ENCODE results near the gene RAP1GDS1.
"Not testable (repeated sequence)": the region's sequence is repeated elsewhere in the genome, so short reads cannot be mapped to it uniquely, and the experiment has no call there.

RAP1GDS1 gene

DNA sequence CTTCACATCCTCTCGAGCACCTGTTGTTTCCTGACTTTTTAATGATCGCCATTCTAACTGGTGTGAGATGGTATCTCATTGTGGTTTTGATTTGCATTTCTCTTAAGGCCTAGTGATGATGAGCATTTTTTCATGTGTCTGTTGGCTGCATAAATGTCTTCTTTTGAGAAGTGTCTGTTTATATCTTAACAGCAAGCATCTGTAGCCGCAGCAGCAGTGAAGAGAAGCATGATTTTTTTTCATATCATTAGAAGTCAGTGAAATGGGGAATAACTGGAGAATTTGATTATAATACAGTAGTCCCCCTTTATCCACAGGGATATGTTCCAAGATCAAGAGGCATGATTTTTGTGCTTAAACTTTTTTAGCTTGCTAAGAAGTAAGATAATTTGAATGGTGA, 27.5 kb downstream of the RAP1GDS1 start:
- not testable (repeated sequence) for DNase-seq (ENCODE audit: low read depth in 2 of 2)

GRCh38 chr4:98289375-98289774, 28.2 kb downstream of the RAP1GDS1 start:
- no peak for DNase-seq (ENCODE audit: low read depth in 2 of 2)

GRCh38 chr4:98290511-98290910, 29.3 kb downstream of the RAP1GDS1 start:
- no peak for DNase-seq (ENCODE audit: low read depth in 2 of 2)

DNA sequence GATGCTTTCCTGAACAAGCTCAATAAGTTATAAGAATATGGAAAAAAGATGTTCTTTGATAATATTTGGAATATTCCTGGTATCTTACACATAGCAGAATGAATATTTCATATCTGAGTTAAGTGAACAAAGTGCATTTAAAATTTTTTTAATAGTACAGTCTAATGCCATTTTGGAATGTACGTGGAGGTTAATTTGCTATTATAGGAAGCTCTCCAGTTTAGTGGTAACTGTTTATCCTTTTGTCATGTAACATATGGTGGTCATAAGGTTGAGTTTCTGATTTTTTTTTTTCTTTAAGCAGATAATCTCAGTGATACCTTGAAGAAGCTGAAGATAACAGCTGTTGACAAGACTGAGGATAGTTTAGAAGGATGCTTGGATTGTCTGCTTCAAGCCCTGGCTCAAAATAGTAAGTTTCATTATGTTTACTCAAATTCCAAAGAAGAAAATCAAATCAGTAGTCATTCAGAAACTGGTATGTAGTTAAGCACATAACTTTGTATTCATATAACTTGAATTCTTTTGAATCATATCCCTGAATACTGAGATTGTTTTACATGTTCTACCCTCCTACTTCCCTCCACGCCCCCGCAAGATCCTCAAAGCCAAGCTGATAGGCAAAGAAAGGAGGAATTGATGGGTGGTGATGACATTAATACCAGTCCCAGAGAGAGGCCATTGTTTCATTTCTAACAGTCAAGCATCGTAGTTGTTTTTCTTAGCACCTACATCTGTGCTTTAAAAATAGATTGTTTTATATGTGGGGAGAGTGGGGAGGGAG, 32.1 kb downstream of the RAP1GDS1 start:
- DNase-seq (ENCODE audit: low read depth in 2 of 2) = no peak

GRCh38 chr4:98298022-98298421, 36.8 kb downstream of the RAP1GDS1 start:
- DNase-seq (ENCODE audit: low read depth in 2 of 2) = no peak

- no peak for DNase-seq (ENCODE audit: low read depth in 2 of 2)
Observed at GRCh38 chr4:98300706-98301105, 39.5 kb downstream of the RAP1GDS1 start.

DNA sequence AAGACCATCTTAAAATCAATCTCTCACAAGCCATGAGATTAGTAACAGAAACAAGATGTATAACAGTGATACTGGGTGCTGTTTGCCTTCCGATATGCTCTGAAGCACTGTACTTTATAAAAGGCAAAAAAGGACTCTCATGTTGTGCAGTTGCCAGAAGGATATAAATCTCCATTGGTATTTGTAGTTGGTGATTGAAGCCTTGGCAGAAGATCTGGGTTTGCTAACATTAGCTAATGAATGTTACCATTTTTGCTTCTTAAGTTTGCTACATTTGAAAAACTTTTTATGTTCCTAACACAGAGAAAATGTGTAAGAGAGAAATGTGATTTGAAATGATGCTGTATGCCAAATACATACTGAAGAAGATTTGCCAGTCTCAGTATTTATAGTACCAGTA, 44.4 kb downstream of the RAP1GDS1 start:
- no peak for DNase-seq (ENCODE audit: low read depth in 2 of 2)

DNA sequence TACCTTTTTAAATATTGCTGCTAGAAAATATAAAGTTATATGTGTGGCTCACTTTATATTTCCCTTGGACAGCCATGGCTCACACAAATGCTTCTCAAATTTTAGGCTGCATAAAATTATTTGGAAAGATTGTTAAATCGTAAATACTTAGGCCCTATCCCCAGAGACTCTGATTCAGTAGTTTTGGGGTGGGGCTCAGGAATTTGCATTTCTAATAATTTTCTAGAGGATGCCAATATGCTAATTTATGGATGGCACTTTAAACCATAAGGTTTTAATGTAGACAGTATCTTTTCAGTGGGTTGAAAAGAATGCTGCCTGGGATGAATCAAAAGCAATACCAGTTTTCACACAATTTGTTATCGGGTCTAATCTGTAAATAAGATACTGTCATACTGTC, 49.7 kb downstream of the RAP1GDS1 start:
- no peak for DNase-seq (ENCODE audit: low read depth in 2 of 2)

GRCh38 chr4:98311656-98312055, 50.5 kb downstream of the RAP1GDS1 start:
- DNase-seq (ENCODE audit: low read depth in 2 of 2) = no peak

GRCh38 chr4:98314791-98315565, 53.8 kb downstream of the RAP1GDS1 start:
- DNase-seq (ENCODE audit: low read depth in 2 of 2) = no peak

GRCh38 chr4:98318521-98318920, 57.3 kb downstream of the RAP1GDS1 start:
- DNase-seq (ENCODE audit: low read depth in 2 of 2) = no peak

GRCh38 chr4:98319021-98319420, 57.8 kb downstream of the RAP1GDS1 start:
- DNase-seq (ENCODE audit: low read depth in 2 of 2) = no peak

DNA sequence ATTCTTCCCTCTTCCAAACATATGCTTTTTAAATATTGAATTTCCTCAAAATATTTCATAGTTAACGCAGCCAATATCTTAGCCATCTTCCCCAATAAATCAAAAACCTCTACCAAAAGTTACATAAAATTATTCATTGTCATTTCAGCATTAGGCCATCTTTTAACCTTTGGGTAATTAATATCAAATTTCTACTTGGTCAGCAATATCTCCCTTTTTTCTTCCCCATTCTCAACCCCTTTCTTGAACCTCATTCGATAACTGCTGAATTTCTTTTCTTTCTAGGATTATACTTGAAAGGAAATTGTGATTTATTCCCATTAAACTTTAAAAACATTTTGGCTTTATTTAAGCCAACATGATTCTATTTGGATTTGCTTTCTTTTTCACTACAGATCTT, 65.0 kb downstream of the RAP1GDS1 start:
- no peak for DNase-seq (ENCODE audit: low read depth in 2 of 2)

- no peak for DNase-seq (ENCODE audit: low read depth in 2 of 2)
Observed at GRCh38 chr4:98327694-98328093, 66.5 kb downstream of the RAP1GDS1 start.

DNA sequence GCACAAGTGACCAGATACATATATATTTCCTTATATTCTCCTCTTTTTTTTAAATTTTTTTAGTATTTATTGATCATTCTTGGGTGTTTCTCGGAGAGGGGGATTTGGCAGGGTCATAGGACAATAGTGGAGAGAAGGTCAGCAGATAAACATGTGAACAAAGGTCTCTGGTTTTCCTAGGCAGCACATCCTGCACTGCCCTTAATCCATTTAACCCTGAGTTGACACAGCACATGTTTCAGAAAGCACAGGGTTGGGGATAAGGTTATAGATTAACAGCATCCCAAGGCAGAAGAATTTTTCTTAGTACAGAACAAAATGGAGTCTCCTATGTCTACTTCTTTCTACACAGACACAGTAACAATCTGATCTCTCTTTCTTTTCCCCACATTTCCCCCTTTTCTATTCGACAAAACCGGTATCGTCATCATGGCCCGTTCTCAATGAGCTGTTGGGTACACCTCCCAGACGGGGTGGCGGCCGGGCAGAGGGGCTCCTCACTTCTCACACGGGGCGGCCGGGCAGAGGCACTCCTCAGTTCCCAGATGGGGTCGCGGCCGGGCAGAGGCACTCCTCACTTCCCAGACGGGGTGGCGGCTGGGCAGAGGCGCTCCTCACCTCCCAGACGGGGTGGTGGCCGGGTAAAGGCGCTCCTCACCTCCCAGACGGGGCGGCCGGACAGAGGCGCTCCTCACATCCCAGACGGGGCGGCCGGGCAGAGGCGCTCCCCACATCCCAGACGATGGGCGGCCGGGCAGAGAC, 68.9 kb downstream of the RAP1GDS1 start:
- not testable (repeated sequence) for DNase-seq (ENCODE audit: low read depth in 2 of 2)

DNA sequence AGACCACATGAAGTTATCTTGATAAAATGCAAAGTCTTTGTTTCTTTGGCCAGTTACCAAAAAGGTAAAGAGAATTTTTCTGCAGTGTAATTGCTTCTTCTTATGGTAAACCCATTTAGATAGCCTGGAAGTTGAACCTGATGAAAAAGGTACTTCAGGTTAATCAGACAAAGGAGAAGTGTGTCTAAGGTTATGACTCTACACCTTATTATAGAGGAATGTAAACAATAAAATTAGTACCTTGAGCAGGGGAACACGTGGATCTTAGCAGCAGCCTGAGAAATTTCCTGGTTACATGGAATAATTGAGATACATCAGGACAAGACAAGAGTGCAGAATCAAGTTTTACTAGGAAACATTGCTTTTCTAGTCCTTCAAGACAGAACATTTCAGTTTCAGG, 70.8 kb downstream of the RAP1GDS1 start:
- DNase-seq (ENCODE audit: low read depth in 2 of 2) = no peak

GRCh38 chr4:98334461-98334860, 73.3 kb downstream of the RAP1GDS1 start:
- no peak for DNase-seq (ENCODE audit: low read depth in 2 of 2)

GRCh38 chr4:98338761-98339438, 77.7 kb downstream of the RAP1GDS1 start:
- no peak for DNase-seq (ENCODE audit: low read depth in 2 of 2)

- no peak for DNase-seq (ENCODE audit: low read depth in 2 of 2)
Observed at GRCh38 chr4:98341309-98341708, 80.1 kb downstream of the RAP1GDS1 start.

DNA sequence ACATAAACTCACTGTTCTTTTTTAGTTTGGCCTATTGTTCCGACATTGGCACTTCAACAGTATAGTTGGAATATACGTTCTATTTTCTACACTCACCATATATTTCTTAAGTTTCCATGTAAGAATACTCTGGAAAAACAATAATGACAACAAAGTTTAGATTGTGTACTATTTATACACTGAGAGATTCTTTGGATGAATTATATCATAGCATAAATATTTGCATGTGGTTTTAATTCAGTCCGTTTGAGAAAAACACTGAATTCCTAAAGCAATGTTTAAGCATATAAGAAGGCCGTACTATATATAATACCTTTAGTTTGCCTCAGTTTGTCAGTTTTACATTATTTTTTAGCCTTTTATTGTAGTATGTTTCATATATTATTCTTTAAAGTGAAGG, 82.4 kb downstream of the RAP1GDS1 start:
- DNase-seq (ENCODE audit: low read depth in 2 of 2) = no peak

DNA sequence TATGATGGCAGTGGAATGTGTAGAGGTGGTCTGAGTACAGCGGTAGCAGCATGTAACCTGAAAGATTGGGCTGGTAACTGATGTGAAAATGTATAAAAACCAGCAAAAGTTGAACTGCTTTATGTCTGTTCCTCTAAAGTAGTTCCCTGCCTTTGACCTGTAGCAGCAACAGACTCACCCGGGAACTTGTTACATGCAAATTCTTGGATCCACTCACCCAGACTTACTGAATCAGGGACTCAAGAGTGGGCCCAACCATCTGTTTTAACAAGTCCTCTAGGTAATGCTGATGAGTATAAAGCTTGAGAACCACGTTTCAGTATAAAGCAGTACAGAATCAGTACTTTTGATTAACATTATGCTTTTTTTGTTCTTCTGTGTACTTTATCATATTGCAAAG, 84.7 kb downstream of the RAP1GDS1 start:
- no peak for DNase-seq (ENCODE audit: low read depth in 2 of 2)

DNA sequence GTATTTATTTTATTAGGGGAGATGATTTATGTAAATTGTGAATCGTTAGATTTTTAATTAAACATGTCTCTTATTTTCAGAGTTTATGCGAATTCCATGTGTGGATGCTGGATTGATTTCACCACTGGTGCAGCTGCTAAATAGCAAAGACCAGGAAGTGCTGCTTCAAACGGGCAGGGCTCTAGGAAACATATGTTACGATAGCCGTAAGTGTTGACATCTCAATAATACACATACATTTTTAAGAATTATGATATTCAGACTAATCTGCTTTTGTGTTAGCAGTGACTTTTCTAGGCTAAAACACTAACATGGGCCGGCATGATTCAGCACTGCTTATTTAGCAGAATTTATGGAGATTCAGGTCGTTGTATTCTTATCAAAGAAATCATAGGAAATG, 91.2 kb downstream of the RAP1GDS1 start:
- DNase-seq (ENCODE audit: low read depth in 2 of 2) = no peak
